OCI-LY3 (cell line): ENCODE results near the gene KRT15.

Experiments used
- EZH2phosphoT487 ChIP-seq: fragments of 200-600 bp; shearing (Covaris generic); IDR thresholded peaks from 2 replicates; pipeline ENCODE4 v1.6.1; 2018; ENCODE audit warnings: antibody characterized with exemption, mixed run types, low read depth
- TF ChIP-seq, protein P1 (sequence below): fragments of 200-600, 300-600 bp; sonication (generic); IDR thresholded peaks from 2 replicates; pipeline ENCODE4 v1.5.1; 2014; ENCODE audit warnings: antibody characterized with exemption, low read length, low read depth

- TF ChIP-seq, protein P1, sequence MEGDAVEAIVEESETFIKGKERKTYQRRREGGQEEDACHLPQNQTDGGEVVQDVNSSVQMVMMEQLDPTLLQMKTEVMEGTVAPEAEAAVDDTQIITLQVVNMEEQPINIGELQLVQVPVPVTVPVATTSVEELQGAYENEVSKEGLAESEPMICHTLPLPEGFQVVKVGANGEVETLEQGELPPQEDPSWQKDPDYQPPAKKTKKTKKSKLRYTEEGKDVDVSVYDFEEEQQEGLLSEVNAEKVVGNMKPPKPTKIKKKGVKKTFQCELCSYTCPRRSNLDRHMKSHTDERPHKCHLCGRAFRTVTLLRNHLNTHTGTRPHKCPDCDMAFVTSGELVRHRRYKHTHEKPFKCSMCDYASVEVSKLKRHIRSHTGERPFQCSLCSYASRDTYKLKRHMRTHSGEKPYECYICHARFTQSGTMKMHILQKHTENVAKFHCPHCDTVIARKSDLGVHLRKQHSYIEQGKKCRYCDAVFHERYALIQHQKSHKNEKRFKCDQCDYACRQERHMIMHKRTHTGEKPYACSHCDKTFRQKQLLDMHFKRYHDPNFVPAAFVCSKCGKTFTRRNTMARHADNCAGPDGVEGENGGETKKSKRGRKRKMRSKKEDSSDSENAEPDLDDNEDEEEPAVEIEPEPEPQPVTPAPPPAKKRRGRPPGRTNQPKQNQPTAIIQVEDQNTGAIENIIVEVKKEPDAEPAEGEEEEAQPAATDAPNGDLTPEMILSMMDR, result no peak
- TF ChIP-seq EZH2phosphoT487, result no peak
Measured at GRCh38 chr17:41464173-41464572, 54.5 kb downstream of the KRT15 start.
